Hippocampal formation (tissue), 2 donors: Measurements from ENCODE around the gene RASAL2.
A peak's percentile ranks its signal among the peaks of the same experiment; 100 is the strongest.

Experiments
- DNase-seq, 2 donors: peaks; one replicate each; lab custom pipeline; 2025; lab: John Stamatoyannopoulos, UW

RASAL2 gene

DNA sequence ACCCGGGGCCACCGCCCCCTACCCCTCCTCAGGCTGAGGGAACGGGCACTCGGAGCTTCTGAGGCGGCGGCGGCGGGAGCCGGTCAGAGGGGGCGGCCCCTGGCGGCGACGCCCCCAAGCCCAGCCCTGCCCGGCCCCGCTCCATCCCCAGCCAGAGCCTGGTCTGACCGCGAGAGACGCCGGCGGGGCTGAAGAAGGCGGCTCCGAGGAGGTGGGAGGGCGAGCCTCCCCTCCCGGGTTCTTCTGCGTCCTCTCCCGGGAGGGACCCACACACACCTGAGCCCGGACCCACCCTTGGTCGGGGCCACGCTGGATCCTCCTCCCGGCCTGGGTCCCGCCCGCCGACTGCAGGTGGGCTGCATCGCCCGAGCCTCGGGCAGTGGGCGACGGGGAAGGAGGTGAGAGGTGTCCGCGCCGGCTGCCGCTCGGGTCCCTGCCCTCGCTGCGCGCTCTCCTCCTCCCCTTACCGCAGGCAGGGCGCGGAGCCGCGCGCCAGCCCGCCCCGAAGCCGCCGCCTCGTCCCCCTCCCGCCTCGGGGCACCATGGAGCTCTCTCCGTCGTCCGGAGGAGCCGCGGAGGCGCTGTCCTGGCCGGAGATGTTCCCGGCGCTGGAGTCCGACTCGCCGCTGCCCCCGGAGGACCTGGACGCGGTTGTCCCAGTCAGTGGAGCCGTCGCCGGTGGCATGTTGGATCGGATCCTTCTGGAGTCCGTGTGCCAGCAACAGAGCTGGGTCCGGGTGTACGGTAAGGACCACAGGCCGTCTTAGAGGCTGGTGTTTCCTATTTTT, at the start of gene RASAL2:
Gene RASAL2, plus strand, starts transcription at position 154 of the 788 bp plus-strand sequence. Its CDS starts 389 bp downstream, at position 543.
- DNase-seq: peak in 1 of 2 donors; percentile 60

DNA sequence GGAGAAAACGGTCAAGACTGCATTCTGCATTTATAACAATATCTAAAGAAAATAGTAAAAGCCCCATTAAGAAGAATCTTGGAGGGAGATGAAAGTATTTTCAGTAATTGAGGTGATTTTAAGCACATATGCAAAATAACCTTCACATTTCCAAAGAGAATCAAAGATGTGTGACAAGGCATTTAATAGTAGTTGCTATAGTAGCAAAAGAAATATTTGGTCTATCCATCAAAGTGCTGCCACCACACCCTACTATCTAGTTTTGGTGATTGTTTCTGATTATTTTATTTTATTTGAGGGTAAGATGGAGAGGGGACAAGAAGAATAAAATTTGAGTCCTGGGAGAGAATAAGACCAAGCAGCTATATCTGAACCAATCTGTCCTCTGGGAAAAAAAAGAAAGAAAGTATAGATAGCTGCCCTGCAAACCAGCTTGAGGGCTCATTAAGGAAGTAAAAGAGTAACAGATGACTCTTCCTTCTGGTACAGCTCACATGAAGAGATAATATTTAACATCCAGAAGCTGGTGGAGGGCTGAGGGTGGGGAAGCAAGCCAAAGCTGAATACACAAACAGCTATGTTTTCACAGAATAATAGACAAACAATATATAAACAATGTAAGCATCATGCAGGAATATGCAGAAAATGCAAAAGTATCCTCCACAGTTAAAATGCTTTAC, 47.2 kb upstream of the RASAL2 start:
- DNase-seq: no peak

- no peak for DNase-seq
Observed at GRCh38 chr1:178047403-178048093, 46.4 kb upstream of the RASAL2 start.

- DNase-seq: no peak
Observed at GRCh38 chr1:178048426-178048825, 45.5 kb upstream of the RASAL2 start.

DNA sequence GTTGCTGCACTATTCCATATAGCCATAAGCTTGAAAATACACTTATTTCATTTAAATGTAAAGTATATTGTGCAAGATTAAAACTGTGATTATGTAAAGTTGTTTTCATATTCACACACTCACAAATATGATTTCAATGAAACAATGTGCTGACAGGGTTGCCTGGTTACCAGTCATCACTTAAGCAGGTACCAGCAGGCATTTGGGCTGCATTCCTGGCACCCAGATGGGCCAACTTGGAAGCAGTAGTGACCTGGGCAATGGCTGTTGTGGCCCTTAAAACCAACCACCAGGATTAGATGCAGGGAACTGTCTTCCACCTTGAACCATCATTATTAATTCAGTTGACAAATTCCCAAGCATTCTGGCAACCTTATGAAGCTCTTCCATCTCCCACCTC, 45.0 kb upstream of the RASAL2 start:
- DNase-seq: no peak

- no peak for DNase-seq
Observed at GRCh38 chr1:178050084-178050483, 43.8 kb upstream of the RASAL2 start.

- no peak for DNase-seq
Observed at GRCh38 chr1:178051071-178051470, 42.8 kb upstream of the RASAL2 start.

GRCh38 chr1:178052650-178053461, 41.0 kb upstream of the RASAL2 start:
- DNase-seq: no peak

DNA sequence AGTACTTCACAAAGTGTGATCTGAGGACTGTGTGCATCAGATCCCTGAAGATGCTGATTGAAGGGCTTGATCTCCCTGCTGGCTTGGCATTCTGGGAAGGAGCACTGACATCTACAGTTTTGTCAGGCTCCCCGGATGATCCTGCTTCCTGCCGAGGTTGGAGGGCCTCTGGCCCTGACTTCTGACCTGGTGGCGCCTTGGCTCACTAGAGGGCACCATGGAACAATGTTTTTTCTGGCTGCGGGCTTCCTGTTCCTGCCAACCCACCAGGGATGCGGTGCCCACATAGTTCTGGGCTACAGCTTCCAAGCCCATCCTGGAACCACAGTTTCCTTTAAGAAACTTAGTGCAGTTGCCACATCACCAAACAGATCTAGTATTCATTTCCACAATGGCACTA, 38.8 kb upstream of the RASAL2 start:
- DNase-seq: peak; percentile 25 to 29

DNA sequence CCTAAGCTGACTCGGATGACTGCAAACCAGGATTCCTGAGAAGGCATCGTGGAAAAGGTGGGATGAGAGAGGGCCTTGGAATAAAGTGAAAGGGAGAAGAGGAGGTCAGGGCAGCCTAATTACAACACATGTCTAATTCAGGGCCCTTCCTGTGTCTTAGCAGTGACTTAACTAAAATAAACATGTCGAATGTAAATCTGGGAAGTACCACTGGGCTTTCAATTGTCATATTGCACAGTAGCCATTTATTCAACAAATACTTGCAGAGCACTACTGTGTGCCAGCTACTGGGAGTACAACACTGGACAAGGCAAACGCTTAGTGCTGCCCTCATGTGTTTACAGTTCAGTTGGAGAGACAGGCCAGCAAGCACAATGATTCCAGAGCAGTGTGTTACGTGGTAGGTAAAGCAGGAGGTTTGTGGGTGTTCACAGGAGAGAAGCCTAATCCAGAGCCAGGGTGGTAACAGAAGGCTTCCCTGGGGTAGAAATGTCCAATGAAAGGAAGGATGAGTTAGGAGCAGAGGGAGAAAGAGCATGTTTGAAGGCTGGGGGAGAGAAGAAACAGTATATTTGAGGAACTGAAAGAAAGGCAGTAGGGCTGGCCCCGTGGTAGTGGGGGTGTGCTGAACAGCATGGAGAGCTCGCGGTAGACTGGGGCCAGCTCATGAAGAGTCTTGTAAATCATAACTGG, 38.0 kb upstream of the RASAL2 start:
- peak in 1 of 2 donors; percentile 52 for DNase-seq

DNA sequence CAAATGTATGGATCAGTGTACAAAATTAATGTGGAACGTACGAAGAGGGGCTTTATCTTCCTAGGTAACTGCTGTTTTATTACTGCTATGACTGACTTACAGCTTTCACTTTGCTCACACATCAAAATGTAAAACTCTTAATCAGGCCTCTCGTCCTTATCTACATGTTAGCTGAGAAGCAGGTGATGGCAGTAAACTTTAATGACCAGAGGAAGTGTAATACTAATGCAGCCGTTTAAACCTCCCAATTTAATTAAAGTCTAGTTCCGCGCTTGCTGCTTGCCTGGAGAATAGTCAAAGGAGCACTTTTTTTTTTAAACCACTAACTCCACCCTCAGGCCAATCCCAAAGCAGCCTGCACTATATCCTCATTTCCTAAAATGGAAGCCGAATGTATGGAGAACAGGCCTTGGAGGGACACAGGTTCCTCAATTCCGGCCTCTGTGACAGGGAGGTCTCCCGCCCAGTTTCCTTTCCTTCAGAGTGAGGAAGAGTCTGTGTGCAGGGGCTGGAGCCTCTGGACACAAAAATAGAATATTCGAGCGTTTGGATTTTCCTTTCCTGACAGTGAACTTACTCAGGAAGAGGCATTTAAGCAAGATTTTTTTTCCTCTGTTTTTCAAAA, 36.7 kb upstream of the RASAL2 start:
- DNase-seq: no peak

DNA sequence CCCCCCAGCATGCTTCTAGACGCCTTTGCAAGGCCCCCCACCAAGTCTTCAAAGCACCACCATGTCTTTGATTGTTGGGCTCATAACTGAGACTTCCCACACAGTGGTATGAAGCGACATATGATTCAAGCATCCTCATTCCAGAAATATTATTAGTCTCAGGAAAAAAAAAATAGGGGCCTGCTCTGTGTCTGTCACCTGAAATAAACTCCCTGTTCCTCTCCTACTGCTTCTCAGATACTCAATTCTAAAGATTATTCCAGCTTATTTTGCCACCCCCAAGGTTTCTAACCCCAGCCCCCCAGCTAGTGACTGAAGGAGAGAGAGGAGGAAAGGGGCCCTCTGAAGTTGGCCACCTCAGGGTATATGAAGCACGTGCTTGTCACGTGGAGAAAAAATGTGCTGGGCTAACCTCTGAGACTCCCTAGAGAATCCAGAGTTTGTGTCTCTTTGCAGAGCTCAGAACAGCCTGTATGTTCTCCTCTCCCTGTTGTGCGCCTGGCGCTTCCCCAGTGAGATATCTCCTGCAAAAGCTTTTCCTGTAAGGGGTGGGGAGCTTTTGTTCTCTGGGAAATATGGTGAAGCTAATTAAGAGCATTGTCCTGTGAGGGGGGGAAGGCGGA, 35.9 kb upstream of the RASAL2 start:
- peak in 1 of 2 donors; percentile 33 for DNase-seq

DNA sequence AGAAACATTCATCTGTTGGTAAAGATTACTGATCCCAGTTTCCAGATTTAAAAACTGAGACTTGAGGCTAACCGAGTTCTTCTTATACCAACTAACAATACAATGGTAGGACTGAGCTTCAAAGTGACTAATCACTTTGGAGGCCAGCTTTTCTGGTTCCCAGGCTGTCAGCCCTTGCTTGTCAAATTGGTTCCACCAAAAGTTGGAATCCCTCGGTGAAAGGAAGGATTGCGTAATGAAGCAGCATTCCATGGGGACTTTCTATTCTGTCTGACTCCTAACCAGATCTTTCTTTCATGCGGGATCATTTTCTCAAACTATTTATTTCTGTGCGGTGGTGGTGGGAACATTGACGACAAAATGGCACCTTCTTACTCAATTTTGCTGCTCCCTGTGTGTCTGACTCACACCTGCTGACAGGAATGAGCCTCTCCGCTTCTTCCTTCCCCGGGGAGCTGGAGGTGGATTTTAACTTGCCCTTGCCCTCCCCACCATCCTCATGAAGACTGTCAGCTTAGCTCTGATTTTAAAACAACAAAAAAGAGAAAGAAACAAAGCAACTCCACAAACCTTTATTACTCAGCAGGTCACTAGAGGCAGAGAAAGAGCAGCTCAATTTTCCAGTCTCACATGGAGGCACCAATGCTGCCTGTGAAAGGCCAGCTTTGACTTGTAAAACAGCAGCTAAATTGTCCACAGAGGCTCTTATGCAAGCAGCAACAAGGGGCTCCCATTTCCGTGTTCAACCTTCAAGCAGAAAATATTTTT, 32.9 kb upstream of the RASAL2 start:
- no peak for DNase-seq

- no peak for DNase-seq
Observed at GRCh38 chr1:178061620-178062019, 32.3 kb upstream of the RASAL2 start.

- DNase-seq: no peak
Observed at GRCh38 chr1:178064191-178064821, 29.6 kb upstream of the RASAL2 start.

DNA sequence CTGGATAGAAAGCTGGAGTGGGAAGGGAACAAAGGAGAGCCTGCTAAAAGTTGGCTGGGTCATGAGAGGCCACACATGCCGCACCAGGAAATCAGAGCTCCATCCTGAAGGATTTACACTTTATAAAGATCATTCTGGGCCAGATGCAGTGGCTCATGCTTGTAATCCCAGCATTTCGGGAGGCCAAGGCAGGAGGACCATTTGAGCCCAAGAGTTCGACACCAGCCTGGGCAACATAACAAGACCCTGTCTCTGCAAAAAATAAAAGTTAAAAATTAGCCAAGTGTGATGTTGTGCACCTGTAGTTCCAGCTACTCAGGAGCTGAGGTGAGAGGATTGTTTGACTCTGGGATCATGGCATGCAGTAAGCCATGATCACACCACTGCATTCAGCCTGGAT, 28.7 kb upstream of the RASAL2 start:
- DNase-seq: no peak

DNA sequence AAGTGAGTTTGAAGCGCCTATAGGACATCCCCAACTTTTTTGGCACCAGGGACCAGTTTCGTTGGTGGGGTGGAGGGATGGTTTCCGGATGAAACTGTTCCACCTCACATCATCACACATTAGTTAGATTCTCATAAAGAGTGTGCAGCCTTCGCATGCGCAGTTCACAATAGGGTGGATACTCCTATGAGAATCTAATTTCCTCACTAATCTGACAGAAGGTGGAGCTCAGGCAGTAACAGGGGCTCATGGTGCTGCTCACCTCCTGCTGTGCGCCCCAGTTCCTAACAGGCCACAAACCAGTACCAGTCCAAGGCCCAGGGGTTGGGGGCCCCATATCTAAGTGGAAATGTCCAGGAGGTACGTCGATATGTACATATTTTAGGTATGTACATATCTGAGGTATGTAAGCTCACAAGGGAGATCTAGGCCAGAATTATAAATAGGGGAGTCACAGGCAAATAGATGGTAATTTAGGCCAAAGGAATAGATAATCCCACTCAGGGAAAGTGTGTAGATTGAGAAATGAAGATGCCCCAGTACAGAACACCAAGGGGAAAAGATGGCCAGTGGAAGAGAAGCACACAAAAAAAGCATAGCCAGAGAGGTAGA, 27.5 kb upstream of the RASAL2 start:
- no peak for DNase-seq

GRCh38 chr1:178066908-178067614, 26.8 kb upstream of the RASAL2 start:
- DNase-seq: no peak
